NCI-H1417 treated with DMSO at 0.1 percent for 48 hours (cell line): ENCODE data around the gene ATG5.

Source experiments
- DNase-seq: peaks from one replicate; lab custom pipeline; 2025; lab: John Stamatoyannopoulos, UW

The ATG5 gene

DNA sequence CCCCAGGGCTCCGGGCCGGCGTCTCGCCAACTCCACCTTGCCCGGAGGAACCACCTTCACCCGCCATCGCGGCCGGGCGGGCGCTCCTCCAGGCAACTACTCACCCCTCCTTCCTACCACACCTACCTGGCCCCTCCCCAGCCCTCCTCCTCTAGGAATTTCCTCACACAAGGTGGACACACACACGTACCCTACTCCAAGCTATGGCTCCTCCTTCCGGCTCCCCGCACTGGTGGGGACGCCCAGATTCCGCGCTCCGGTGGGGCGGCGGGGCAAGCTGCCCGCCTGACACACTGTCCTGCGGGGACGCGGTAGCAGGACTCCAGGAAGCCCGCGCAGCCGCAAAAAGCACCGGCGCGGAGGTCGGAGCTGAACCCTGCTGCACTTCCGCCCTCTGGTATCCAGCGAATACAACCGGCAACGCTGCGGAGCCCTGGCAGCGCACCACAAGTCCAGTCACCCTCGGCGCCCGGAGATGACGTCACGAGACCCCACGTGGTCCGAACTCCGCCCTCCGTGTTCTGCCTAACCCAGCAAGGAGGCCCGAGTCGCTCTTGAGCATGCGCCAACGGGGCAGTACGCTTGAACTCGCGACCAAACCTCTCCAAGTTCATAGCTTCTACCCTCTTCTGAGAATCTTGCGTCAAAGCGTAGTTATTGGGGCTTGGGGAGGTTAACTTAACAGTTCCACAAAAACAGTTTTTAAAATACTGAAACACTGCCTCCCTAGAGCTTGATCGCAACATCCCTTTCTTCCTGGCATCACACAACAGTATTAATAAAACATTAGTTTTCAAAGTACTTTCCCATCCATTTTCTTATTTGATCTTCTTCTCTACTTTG is at the start of gene ATG5:
TSS of gene ATG5 (minus strand) at position 425 of the 843 bp plus-strand sequence. CDS start 9,552 bp downstream, outside the sequence.
- peak; percentile 82 for DNase-seq

DNA sequence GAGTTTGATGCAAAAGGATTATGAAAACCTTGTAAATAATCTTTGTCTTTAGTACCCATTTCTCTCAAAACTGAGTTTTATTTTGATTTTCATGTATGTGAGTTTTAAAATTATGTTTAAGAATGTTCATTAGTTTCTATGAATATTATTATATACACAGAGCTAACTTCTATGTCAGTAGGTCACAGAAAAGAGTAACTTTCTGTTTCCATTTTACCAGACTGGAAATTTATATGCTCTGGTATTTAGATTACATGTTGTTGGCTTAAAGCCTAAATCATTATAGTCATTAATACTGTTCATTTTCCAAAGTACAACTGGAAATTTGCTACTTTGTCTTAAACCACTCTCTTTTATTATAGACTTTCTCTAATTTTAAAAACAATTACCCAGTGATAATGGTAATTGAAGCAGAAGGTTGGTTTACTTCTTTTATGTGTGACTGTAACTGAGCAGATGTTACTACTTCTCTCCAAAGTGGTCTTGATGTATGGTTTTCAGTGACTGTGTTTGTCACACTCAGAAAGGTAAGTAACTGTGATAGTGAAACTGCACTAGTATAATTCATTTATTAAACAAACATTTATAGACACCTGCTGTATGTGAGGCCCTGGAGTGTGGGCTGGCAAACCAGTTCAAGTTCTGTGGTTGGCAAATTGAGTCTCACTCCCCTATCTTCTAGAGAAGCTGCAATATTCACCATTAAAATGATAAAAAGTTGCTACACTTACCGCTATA is 48.1 kb upstream of the ATG5 start:
- DNase-seq = no peak

DNA sequence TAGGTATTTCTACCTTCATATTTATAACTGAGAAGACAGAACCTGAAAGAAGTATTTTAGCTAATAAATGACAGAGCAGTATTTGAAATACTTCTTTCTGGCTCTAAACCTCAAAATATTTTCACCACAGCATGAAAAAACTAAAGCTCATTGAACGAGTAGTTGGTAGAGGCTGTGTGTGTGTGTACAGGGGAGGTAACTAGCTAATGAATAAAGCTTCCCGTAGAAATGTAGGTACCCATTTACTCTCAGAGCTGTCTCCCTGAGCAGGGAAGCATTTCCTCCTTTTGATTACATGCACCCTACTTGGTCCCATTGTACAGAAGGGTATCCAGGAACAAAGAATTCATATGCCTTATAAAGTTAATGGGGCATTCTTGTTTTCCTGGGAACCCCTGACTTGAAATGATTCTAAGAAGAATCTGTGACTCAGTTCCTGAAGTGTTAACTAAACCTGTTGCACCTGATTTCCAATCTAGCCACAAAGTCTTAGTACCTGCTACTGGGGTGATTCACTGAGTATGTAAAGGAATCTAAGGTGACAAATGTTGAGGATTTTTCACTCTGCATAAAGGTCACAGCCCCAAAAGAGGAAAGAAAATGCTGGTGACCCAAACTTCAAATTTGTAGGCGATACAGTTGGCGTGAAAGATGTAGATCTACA is 47.4 kb upstream of the ATG5 start:
- DNase-seq = no peak

DNA sequence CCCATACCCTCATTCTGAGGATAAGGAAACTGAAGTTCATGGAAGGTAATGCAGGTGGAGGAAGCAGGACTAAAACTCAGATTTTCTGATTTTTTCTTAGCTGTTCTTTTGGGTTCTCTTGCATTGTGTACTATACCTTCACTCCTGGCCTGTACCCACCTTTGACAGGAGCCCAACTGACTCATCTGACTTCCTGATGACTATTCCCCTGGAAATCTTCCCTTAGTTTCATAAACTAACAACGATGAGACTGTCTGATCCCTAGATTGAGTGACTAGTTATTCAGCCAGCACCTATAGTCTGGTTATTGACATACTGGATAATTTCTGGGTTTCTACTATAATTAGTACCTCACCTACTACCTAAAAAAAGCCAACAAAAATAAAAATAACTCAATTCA is 45.1 kb upstream of the ATG5 start:
- no peak for DNase-seq

DNA sequence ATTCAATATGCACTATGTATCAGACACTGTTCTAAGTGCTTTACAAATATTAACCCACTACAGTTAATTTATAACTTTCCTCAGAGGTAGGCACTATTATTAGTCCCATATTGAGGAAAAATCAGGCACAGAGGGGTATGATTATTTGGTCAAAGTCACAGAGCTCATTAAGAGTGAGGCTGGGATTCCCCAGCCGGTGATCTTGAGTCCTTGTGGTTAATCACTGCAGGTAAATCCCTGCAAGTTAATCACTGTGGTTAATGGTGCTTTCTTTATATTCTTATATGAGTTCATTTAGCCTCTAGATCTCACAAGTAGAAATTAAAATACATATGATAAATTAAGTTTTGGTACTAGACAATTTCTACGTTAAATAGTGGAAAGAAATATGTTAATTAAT is 44.2 kb upstream of the ATG5 start:
- DNase-seq = no peak

DNA sequence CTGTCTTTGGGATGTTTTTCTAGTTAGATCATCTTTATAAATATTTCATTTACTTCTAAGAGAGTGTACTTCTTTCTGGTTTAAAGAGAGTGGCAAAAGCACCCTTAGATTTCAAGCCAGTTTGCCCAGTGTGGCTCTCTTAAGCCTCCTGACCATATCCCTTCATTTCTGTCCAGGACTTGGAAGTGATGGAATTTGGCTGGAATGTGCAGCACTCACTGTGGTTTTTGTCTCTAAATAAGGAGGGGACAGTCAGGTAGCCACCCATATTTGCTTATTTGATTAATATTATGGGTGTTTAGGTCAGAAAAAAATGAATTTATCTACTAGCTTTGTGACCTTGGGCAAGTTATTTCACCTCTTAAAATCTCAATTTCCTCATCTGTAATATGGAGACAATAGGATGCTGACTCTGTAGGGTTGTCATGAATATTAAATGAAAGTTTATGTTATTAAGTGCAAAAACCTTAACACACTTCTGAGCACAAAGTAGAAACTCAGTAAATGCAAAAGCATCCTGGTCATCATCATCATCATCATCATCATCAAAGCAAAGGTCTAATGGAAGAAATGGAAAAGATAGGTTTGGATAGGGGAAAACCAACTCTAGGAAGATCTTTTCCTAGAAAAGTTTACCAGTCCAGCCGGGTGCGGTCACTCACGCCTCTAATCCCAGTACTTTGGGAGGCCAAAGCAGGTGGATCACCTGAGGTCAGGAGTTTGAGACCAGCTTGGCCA is 38.0 kb upstream of the ATG5 start:
- no peak for DNase-seq

DNA sequence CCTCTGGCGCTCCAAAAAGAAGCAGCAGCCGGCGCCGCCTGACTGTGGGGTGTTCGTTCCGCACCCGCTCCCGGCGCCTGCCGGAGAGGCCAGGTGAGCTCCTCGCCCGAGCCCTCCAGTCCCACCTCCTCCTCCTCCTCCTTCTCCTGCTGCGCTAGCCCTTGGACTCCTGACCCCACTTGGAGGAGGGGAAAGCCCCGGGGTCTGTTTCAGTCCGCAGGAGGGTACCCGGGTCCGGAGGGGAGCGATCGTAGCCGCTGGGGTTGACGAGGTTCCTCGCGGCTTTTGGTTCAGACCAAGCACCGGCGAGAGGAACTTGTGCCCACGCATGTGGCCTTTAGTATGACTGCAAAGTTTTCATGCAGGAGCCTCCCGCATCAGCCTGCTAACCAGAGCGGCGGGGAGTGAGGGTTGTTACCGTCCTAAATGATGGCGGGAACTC is 35.5 kb upstream of the ATG5 start:
- DNase-seq = no peak

DNA sequence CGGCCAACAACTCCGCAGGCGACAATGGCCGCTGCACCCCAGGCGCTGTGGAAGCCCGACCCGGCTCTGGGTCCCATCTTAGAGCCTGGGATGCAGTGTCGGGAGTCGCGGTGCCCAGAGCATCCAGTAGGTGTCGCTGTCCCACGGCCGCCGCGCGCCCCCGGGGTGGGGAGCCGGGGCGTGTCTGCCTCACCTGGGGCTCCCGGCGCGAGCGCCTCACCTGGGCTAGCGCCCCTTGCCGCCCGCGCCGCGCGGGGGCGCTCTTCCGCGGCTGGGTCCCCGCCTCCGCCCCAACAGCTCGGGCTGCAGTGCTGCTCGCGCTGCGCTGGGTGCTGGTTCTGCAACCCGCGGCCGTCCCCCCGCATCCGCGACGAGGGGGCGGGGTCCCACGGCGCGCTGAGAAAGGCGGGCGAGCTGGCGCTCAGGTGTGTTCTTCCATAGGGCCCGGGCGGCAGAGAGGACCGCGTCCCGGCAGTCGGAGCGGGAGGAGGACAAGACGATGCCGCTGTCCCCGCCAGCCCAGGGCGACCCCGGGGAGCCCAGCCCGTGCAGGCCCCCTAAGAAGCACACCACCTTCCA is 34.9 kb upstream of the ATG5 start, which contains the start of gene CRYBG1:
TSS of gene CRYBG1 (plus strand) at position 308 of the 579 bp plus-strand sequence. CDS start at position 500, 192 bp downstream.
- no peak for DNase-seq

DNA sequence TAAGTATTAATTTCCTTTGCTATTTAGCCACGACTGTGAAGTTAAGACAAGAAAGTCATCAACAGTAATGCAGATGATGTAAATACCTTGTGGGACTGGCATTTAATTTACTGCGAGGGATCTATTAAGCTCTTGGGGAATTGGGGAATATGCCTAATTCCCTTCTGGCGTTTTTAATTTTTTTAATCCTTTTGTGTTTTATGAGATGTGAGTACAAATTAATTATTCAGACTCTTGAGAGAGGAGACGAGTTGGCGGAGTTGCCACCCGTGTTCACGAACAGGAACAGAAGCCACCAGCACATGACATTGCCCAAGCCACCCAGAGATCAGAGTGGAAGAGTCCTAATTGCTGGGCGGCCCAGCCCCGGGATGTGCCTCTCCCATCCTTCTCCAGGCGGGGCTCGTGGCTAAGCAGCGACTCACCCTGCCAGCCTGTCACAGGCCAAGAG is 34.4 kb upstream of the ATG5 start:
- DNase-seq = no peak

DNA sequence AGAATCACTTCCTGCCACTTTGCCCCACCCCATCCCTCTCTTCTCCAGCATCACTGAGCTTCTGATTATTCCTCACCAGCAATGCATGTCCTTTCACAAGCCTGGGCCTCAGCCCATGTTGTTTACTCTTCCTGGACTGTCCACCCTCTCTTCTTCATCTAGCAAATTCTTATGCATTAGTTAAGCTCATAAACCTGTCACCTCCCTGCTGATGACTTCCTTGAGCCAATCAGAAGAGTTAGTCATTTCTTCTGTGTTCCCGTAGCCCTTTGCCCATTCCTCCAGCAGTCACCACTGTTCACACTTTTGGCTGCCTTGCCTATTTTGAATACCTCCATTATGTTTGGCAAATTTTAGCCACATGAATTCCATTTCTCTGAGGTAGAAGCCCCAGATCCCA is 30.8 kb upstream of the ATG5 start:
- no peak for DNase-seq

DNA sequence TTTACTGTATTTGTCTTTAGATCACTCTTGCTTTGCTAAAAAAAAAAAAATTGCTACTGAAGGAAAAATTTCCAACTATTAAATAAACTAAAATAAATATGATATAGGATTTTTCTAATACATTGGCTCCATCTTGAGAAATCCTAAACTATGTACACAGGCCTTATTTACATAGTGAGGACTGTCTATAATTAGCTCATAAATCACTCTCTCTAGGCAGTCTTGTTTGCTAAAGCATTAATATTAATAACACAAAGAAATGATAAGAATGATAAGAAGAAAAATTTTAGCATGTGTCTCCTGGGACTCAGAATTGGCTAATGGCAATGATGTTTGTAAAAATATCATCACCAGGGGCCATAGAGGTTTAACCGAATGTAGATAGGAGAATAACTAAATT is 21.7 kb upstream of the ATG5 start:
- DNase-seq = peak; percentile 79

DNA sequence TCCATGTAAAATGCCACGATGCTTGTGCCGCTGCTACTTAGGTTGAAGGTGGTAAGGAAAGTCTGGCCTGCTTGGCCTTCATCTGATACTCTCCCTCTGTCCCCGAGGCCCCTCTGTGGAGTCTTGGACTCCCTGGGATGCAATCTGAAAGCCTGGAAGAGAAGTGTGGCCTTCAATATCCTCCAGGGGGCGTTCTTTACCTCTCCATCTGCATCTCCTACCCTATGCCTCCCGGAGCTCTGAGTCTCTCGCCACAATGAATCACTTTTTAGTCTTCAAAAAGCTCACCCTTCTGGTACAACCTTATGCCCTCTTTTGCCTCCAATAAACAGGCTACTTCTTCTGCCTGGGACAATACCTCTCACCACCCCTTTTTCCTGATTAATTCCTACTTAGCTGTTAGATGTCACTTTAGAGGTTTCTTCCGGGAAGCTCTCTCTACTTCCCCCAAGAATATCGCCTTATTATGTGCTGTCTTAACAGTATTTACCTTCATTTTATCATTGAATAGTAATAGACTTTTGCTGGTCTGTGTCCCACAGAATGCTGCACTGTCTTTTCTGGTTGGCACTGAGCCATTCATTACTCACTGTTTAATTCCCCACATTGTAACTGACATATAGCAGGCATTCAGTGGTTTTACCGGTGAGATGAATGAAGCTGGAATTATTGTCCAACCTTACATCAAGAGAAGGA is 13.9 kb upstream of the ATG5 start:
- no peak for DNase-seq

DNA sequence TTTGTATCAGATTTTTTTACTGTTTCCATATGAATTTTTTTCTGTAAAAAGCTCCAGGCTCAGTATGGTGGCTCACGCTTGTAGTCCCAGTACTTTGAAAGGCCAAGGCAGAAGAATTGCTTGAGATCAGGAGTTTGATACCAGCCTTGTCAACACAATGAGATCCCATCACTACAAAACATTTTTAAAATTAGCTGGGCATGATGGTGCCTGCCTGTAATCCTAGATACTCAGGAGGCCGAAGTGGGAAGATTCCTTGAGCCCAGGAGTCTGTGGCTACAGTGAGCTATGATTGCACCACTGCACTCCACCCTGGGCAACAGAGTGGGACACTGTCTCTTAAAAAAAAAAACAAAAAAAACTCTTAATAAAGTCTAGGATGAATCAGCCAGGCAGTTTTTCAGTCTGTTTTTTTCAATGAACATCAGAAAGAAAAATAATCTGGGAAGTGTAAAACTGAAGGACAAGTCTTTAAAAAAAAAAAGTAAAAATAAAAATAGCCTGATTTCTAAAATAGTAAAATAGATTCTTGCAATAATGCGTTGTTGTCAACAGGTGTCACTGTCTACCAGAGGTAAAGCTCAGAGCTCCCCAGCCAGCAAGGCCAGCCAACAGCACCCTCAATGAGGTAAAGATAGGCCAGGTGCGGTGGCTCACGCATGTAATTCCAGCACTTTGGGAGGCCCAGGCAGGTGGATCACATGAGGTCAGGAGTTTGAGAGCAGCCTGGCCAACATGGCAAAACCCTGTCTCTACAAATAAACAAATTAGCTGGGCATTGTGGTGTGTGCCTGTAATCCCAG is 9.3 kb upstream of the ATG5 start:
- DNase-seq = no peak

DNA sequence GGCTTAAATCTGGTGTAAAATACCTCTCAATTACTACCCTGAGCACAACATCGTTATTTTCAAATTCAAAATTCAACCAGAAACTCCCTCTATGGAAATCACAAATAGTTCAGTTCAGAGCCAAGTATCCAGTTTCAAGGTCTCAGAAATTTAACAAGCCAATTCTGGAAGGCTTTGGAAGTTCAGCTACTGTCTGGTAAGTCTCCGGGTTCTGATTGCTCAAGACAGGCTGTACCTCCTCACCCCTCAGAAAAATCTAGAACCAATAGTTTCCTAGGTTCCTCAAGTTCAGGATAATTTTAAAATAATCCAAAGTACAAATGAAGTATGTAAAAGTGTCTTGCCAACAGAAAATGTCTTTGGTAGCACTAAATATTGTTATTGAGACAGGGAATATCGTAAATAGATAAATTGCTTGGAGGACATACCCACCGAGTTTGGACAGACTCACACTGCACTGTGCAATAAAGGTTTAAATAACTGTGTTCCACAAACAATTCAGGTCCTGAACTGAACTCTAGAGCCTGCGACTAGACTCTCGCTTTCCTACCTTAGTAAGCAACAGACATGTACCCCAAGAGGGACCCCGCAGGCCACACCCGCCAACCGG is 729 bp downstream of the ATG5 start:
- no peak for DNase-seq

DNA sequence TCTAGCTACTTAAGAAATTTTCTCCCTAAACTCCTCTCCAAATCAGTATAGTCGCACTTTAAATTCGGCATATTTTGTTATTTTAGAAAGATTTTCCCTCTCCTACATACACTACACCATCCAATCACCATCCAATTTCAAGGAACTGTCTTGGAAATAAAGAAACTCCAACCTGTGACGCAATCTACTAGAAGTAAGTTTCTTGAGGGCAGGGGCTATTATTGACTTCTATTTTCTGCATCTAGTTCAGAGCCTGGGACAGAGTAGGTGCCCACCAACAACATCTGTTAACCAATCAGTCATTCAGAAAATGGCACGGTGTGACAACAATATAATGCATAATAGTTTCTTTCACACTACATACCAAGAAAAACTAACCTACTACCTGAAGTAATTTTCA is 3.6 kb downstream of the ATG5 start:
- DNase-seq = no peak

DNA sequence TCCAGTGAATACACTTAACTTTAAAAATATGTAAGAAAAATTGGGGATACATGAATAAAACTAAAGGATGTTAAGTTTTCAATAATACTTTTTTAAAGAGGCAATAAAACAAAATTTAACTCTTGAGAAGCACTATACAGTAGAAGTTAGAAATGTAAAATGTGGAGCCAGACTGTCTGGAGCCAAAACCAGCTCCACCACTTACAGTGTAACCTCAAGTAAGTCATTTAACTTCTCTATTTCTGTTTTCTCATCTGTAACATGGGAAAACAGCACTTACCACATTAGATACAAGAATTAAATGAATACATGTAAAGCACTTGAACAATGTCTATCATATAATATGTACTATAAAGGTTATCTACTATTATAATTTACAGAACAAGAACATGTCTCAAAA is 6.7 kb downstream of the ATG5 start:
- DNase-seq = no peak

DNA sequence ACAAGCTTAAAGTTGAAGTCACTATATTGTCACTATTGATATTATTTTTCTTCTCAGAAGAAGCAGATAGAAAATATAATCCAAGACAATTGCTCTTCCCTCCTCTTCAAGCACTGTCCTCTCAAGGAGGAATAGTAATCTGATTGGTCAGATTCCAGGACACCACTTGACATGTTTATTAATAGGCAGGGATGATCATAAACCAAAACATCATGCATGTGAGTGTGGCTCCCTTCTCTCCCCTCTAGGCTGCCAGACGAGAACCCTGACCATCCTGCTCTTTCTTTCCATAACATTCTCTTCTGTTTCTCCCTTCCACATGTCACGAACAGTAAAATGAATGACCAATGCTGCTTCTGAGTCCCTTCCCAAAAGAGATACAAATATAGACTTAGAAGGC is 7.5 kb downstream of the ATG5 start:
- DNase-seq = no peak

DNA sequence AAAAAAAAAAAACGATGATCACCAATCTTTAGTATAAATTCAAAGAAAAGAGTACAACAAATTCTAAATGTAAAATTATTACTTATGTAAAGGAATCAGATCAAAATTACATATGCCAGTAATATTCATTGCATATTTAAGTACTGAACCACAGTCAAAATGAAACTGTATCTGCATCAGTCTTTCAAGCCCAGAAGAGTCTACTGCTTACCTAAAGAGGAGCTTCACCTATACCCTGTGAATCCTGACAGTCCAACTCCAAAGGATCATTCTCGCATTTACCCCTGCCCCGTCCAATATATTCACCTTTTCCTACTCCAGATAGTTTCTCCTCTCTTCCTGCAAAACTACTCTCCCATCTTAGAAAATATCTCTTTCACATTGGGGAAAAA is 9.2 kb downstream of the ATG5 start:
- no peak for DNase-seq

DNA sequence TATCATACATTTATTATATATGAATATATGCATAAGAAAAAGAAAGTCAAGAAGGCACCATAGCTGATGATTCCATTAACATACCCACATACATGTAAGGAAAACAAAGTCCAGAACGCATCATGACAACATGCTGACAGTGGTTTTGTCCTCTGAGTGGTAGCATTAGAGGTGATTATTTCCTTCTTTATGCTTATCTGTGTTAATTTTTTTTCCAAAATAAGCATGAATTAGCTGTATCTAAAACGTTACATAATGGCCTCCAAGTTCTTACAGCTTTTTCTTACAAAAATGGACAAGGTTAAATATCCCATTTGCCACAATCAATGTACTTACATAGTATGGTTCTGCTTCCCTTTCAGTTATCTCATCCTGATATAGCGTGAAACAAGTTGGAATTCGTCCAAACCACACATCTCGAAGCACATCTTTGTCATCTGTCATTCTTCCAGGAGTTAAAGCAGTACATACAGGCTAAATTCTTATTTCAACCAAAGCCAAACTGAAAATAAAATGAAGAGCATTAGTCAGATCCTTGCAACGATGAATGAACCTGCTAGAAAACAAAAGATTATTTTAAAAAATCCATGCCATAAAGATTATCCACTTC is 9.7 kb downstream of the ATG5 start:
- no peak for DNase-seq
